ENCODE results near the gene LEAP2. TPM values are rescaled to one million over a fixed set of nuclear protein-coding genes. Genes with fewer than 3 reads are reported as not detected.

LEAP2 gene
- total and polyA plus RNA-seq, 2 of the 4 experiments (the other 2 are of a cell fraction): under 0.01 to 0.36 TPM

- in situ Hi-C loops (cut with MboI; ENCODE audit: low sequenced_read_pairs) (no loop called here), intact Hi-C loops (cut with micrococcal nuclease) (no loop called here), dilution Hi-C loops (cut with HindIII; ENCODE audit: low sequenced_read_pairs, unreplicated experiment) (no loop called here)
- no peak overlapping the region for H2BK120ac ChIP-seq (ENCODE audit: low read depth, low read length)
- no peak overlapping the region for H4K8ac ChIP-seq (ENCODE audit: low read depth in 2 of 2, low read length in 2 of 2)
- no peak overlapping the region for H2BK15ac ChIP-seq (ENCODE audit: low read depth, low read length)
- no TSS peak for BruUV-seq (replicated peaks)
- no peak overlapping the region for H3K18ac ChIP-seq (ENCODE audit: low read depth, low read length)
- H4K5ac ChIP-seq (ENCODE audit: low read depth, low read length): no peak overlapping the region
- WGBS, 2 experiments (ENCODE audit: extremely low coverage in 2 of 2, insufficient read length in 1 of 2): no CpG with 5 or more reads among the region's 2 CpGs
- H4K20me1 ChIP-seq (ENCODE audit: insufficient read depth, low read length): peaks cover 10% of the 10 kb centered on the region
- H4K91ac ChIP-seq (ENCODE audit: insufficient read depth, low read depth, low read length): no peak overlapping the region
- no peak overlapping the region for H2AK5ac ChIP-seq (ENCODE audit: low read depth, low read length)
- H3K4me3 ChIP-seq (ENCODE audit: insufficient read depth, low read depth, low read length): no peak overlapping the region
- DNase-seq (no peak), ATAC-seq (ENCODE audit: low read depth) (no peak)
- H3K79me1 ChIP-seq (ENCODE audit: low read depth in 1 of 2, low read length in 2 of 2): peaks cover 4 to 44% of the 10 kb centered on the region in 2 experiments
- POLR2A ChIA-PET (ENCODE audit: unreplicated experiment): no interaction called here
- H3K27me3 ChIP-seq (ENCODE audit: control insufficient read depth, insufficient read depth, low read length): no peaks in the 10 kb centered on the region
- CTCF ChIA-PET: interaction anchor here (0.5 to 1.6 kb wide), 3 partner anchors 38 to 57 kb away, joined by 3 to 5 read pairs (median 3); no protein-coding TSS in a partner anchor
- no peaks in the 10 kb centered on the region for H3K9me3 ChIP-seq (ENCODE audit: control insufficient read depth, insufficient read depth, low read length)
- H3K36me3 ChIP-seq (ENCODE audit: control insufficient read depth, insufficient read depth, low read length): peaks cover 30% of the 10 kb centered on the region
- H3K9ac ChIP-seq (ENCODE audit: low read depth, low read length): no peak overlapping the region
- H3K4me1 ChIP-seq (ENCODE audit: control insufficient read depth, insufficient read depth, low read length): peaks cover 3% of the 10 kb centered on the region; the same call in 1 of the 2 replicates
- TF ChIP-seq RCOR1 (IDR thresholded peaks at IDR 0.05; ENCODE audit: insufficient replicate concordance, low read length): no peak
- no peak for TF ChIP-seq POLR2A (IDR thresholded peaks at IDR 0.05; ENCODE audit: low read depth, low read length)
- no peak for TF ChIP-seq BHLHE40 (IDR thresholded peaks at IDR 0.05; ENCODE audit: low read depth, low read length)
- no peak for TF ChIP-seq USF2 (IDR thresholded peaks at IDR 0.05; ENCODE audit: low read depth, low read length)
- no peak for TF ChIP-seq NFE2L2 (IDR thresholded peaks at IDR 0.05; ENCODE audit: low read depth, low read length)
- no peak for TF ChIP-seq FOS (IDR thresholded peaks at IDR 0.05; ENCODE audit: low read depth, low read length)
- TF ChIP-seq CEBPB (IDR thresholded peaks at IDR 0.05; ENCODE audit: low read depth, low read length): no peak
- no peak for TF ChIP-seq CTCF (conservative IDR thresholded peaks at IDR 0.05; ENCODE audit: low read depth, low read length)
- TF ChIP-seq RFX5 (IDR thresholded peaks at IDR 0.05; ENCODE audit: low read depth, low read length): no peak
- no peak for TF ChIP-seq MAFK (IDR thresholded peaks at IDR 0.05; ENCODE audit: low read depth, low read length)
- no peak for TF ChIP-seq MXI1 (IDR thresholded peaks at IDR 0.05; ENCODE audit: borderline replicate concordance, low read depth, low read length)
- TF ChIP-seq ELK1 (IDR thresholded peaks at IDR 0.05; ENCODE audit: borderline replicate concordance, low read depth, low read length): no peak
- no peak for TF ChIP-seq CHD1 (IDR thresholded peaks at IDR 0.05; ENCODE audit: low read depth, low read length)
- TF ChIP-seq RAD21 (IDR thresholded peaks at IDR 0.05; ENCODE audit: low read length): no peak
- TF ChIP-seq SMC3 (IDR thresholded peaks at IDR 0.05; ENCODE audit: low read depth, low read length): no peak
- TF ChIP-seq MAZ (IDR thresholded peaks at IDR 0.05; ENCODE audit: borderline replicate concordance, low read depth, low read length): no peak
- H2BK20ac ChIP-seq (ENCODE audit: low read depth, low read length): no peak overlapping the region
- H3K9me1 ChIP-seq (ENCODE audit: insufficient read depth, low read length): peaks cover 14% of the 10 kb centered on the region; the same call in 1 of the 2 replicates
- no peak overlapping the region for H2BK5ac ChIP-seq (ENCODE audit: low read depth, low read length, poor library complexity, severe bottlenecking)
- H3K4me2 ChIP-seq (ENCODE audit: low read depth, low read length): no peak overlapping the region
- no peak overlapping the region for H3K14ac ChIP-seq (replicated peaks; ENCODE audit: low read depth, low read length)
- H3K23ac ChIP-seq (ENCODE audit: low read depth, low read length): no peak overlapping the region
- H3K4ac ChIP-seq (ENCODE audit: low read depth, low read length): no peak overlapping the region
- H2AFZ ChIP-seq (replicated peaks; ENCODE audit: low read length, poor library complexity): no peak overlapping the region
- no peak overlapping the region for H2AK9ac ChIP-seq (replicated peaks; ENCODE audit: low read depth, low read length, poor library complexity)
- no peak overlapping the region for H3K27ac ChIP-seq (ENCODE audit: insufficient read depth, low read length)
- H3K56ac ChIP-seq (ENCODE audit: extremely low read depth, insufficient read depth, low read length): no peak overlapping the region
These were observed 4.0 kb downstream of the LEAP2 start for GRCh38 chr5:132877466-132877865.
